Stomach (tissue), 9 donors: ENCODE measurements around the gene GPR89B. TPM values are rescaled to one million over a fixed set of nuclear protein-coding genes. Genes with fewer than 3 reads are reported as not detected.
A peak's percentile ranks its signal among the peaks of the same experiment; 100 is the strongest.

Source experiments
- DNase-seq, 2 donors: peaks; one replicate each; pipeline versions ENCODE4 v3.0.0 to v3.0.0-alpha.2; 2013 to 2019
- H3K27ac ChIP-seq, 5 donors: fragments of 200-600 bp in 4 of 5; sonication (generic) in 4 of 5; one replicate each; pipeline ENCODE4 v1.5.1; 2013 to 2019; ENCODE audit warnings: mild to moderate bottlenecking in 1 of 5, moderate library complexity in 1 of 5
- H3K27me3 ChIP-seq, 3 donors: fragments of 200-600 bp; sonication (generic); one replicate each; pipeline ENCODE4 v1.5.1; 2017 to 2019; ENCODE audit warnings: mixed run types in 1 of 3
- H3K36me3 ChIP-seq, 4 donors: fragments of 200-600 bp; sonication (generic); 1 replicate in 3 of 4; 2 replicates in 1 of 4; pipeline ENCODE4 v1.5.1; 2016 to 2019
- H3K4me1 ChIP-seq, 4 donors: fragments of 200-600 bp; sonication (generic); one replicate each; pipeline ENCODE4 v1.5.1; 2016 to 2019
- H3K4me3 ChIP-seq, 4 donors: fragments of 200-600 bp; sonication (generic) in 3 of 4; one replicate each; pipeline ENCODE4 v1.5.1; 2016 to 2019; ENCODE audit warnings: mild to moderate bottlenecking in 1 of 4
- H3K9me3 ChIP-seq, 4 donors: fragments of 200-600 bp; sonication (generic); one replicate each; pipeline ENCODE4 v1.5.1; 2016 to 2019
- CTCF ChIP-seq, 7 experiments: fragments of 450-650 bp in 4 of 7; fragments of 200-600 bp in 3 of 7; sonication (generic) in 3 of 7; IDR thresholded peaks; one replicate each; pipeline ENCODE4 v1.5.1; 2016 to 2019; ENCODE audit warnings: antibody characterized with exemption in 7 of 7, control low read depth in 2 of 7, mild to moderate bottlenecking in 1 of 7
- EP300 ChIP-seq: sonication (generic); formaldehyde crosslinking; IDR thresholded peaks from one replicate; pipeline ENCODE4 v1.6.1; 2017; ENCODE audit warnings: antibody characterized with exemption
- POLR2A ChIP-seq, 4 donors: fragments of 450-650 bp; IDR thresholded peaks; one replicate each; pipeline ENCODE4 v1.6.1; 2016; ENCODE audit warnings: antibody characterized with exemption in 4 of 4, control low read depth in 2 of 4, mild to moderate bottlenecking in 1 of 4, moderate library complexity in 1 of 4
- POLR2AphosphoS5 ChIP-seq, 3 donors: sonication (generic); formaldehyde crosslinking; IDR thresholded peaks; one replicate each; pipeline ENCODE4 v1.6.1; 2016; ENCODE audit warnings: antibody characterized with exemption in 3 of 3
- WGBS, 5 donors: extraction: QIAGEN DNeasy Blood & Tissue Kit in 3 of 5; methylation state at CpG; one replicate each; pipeline versions ENCODE4 v1.1.5 to v1.1.7; 2013 to 2018; 5-methylcytosine and 5-hydroxymethylcytosine counted together
- intact Hi-C: fragments of 100-400 bp; cut with DNase I; formaldehyde crosslinking; loops from one replicate; pipeline ENCODE4 v1.15.1; 2023; ENCODE audit warnings: low total_unique reads
- polyA plus RNA-seq, 3 donors: library from polyadenylated mRNA; stranded (reverse); fragments of 200-250 nt; gene quantifications; one replicate each; pipeline ENCODE4 v1.2.3, GENCODE V29; 2013
- total RNA-seq, 5 donors: library from RNA; depleted of rRNA; stranded (reverse); fragments of >200 nt; gene quantifications; one replicate each; pipeline versions ENCODE4 v1.1.0 to v1.2.3, GENCODE V29; 2014 to 2016
- donor health status: healthy with polysubstance abuse.
- donor health status: Bipolar disorder and iron deficiency.
- donor health status: healthy.

Gene GPR89B
- total and polyA plus RNA-seq, 8 donors, result 2.3 to 43.1 (median 10.2) TPM

GRCh38 chr1:147891088-147891487, 37.1 kb upstream of the GPR89B start:
- Histone ChIP-seq H3K9me3 (no peaks in the 10 kb centered on the region), H3K27me3 (peaks cover 0 to 13% (median 0%) of the 10 kb centered on the region in 3 donors), H3K36me3 (no peaks in the 10 kb centered on the region), H3K27ac (no peak overlapping the region), H3K4me1 (peaks cover 0 to 6% (median 2%) of the 10 kb centered on the region in 4 donors), H3K4me3 (no peak overlapping the region)
- DNase-seq, result no peak
- intact Hi-C loops, result loop anchor here (5.0 to 10.0 kb wide), 2 partner anchors 164 to 396 kb away; no protein-coding TSS in a partner anchor
- TF ChIP-seq CTCF (IDR thresholded peaks at IDR 0.05), result no peak
- WGBS, 5 donors, result 76 to 84% (median 81%) methylated on average over 4 to 5 of the region's 5 CpGs

- H3K27me3 ChIP-seq, result peaks cover 0 to 13% (median 0%) of the 10 kb centered on the region in 3 donors
- intact Hi-C loops, result loop anchor here (5.0 to 10.0 kb wide), 2 partner anchors 165 to 397 kb away; no protein-coding TSS in a partner anchor
- no peaks in the 10 kb centered on the region for H3K36me3 ChIP-seq
- no peak for TF ChIP-seq POLR2AphosphoS5 (IDR thresholded peaks at IDR 0.05)
- TF ChIP-seq CTCF (IDR thresholded peaks at IDR 0.05), result no peak
- no peak for TF ChIP-seq EP300
- no peak for TF ChIP-seq POLR2A (IDR thresholded peaks at IDR 0.05)
- WGBS, 5 donors, result 53 to 74% (median 62%) methylated on average over 5 of the region's 5 CpGs
- no peaks in the 10 kb centered on the region for H3K9me3 ChIP-seq
- H3K4me1 ChIP-seq, result peaks cover 0 to 6% (median 3%) of the 10 kb centered on the region in 4 donors
- H3K4me3 ChIP-seq, result no peak overlapping the region
- peak in 1 of 2 donors; percentile 43 for DNase-seq
- no peak overlapping the region for H3K27ac ChIP-seq
Observed at GRCh38 chr1:147892216-147892615, 36.0 kb upstream of the GPR89B start.

GRCh38 chr1:147892731-147893214, 35.4 kb upstream of the GPR89B start:
- H3K27me3 ChIP-seq, result peaks cover 0 to 13% (median 0%) of the 10 kb centered on the region in 3 donors
- H3K27ac ChIP-seq, result no peak overlapping the region
- no peak overlapping the region for H3K4me3 ChIP-seq
- no peaks in the 10 kb centered on the region for H3K9me3 ChIP-seq
- TF ChIP-seq CTCF (IDR thresholded peaks at IDR 0.05) (peak in 5 of 7 experiments; percentile 85 to 94 (median 88)), EP300 (no peak), POLR2A (IDR thresholded peaks at IDR 0.05) (no peak)
- H3K36me3 ChIP-seq, result no peaks in the 10 kb centered on the region
- 0 to 9% (median 2%) methylated on average over 1 of the region's 1 CpG for WGBS, 5 donors
- intact Hi-C loops, result loop anchor here (5.0 to 10.0 kb wide), 2 partner anchors 165 to 398 kb away; no protein-coding TSS in a partner anchor
- H3K4me1 ChIP-seq, result peaks cover 0 to 11% (median 3%) of the 10 kb centered on the region in 4 donors
- DNase-seq, result peak in 1 of 2 donors; percentile 80

GRCh38 chr1:147895123-147895522, 33.1 kb upstream of the GPR89B start:
- 59 to 78% (median 73%) methylated on average over 4 of the region's 4 CpGs for WGBS, 5 donors
- intact Hi-C loops, result loop anchor here (10.0 kb wide), 1 partner anchor 400 kb away; no protein-coding TSS in a partner anchor
- Histone ChIP-seq H3K9me3 (no peaks in the 10 kb centered on the region), H3K4me3 (no peak overlapping the region), H3K36me3 (no peaks in the 10 kb centered on the region), H3K27me3 (peaks cover 0 to 8% (median 0%) of the 10 kb centered on the region in 3 donors), H3K4me1 (peaks cover 0 to 11% (median 3%) of the 10 kb centered on the region in 4 donors), H3K27ac (no peak overlapping the region)
- DNase-seq, result no peak
- TF ChIP-seq POLR2AphosphoS5 (IDR thresholded peaks at IDR 0.05) (no peak), EP300 (no peak), POLR2A (IDR thresholded peaks at IDR 0.05) (no peak), CTCF (IDR thresholded peaks at IDR 0.05) (no peak)
